Psoas muscle (tissue), 8 donors: ENCODE results near the gene GNAT2. TPM values are rescaled to one million over a fixed set of nuclear protein-coding genes. Genes with fewer than 3 reads are reported as not detected.

ENCODE experiments used
- ATAC-seq, 4 donors: fragments of 200-7000 bp; cut with Tn5 transposase; one replicate each; pipeline ENCODE4 v1.9.1; 2020; ENCODE audit warnings: moderate library complexity in 3 of 4, mild to moderate bottlenecking in 2 of 4
- DNase-seq, 2 donors: peaks; one replicate each; pipeline ENCODE4 v3.0.0-alpha.2; 2020
- H3K27ac ChIP-seq: fragments of 200-600 bp; one replicate; pipeline ENCODE4 v1.8.0; 2022
- H3K27me3 ChIP-seq, 3 donors: fragments of 200-600 bp in 1 of 3; one replicate each; pipeline versions ENCODE4 v1.6.1 to v1.8.0; 2013 to 2022; ENCODE audit warnings: low read length in 2 of 3, mild to moderate bottlenecking in 2 of 3, moderate library complexity in 1 of 3; ENCODE audit not compliant: insufficient read depth in 3 of 3
- H3K36me3 ChIP-seq, 2 donors: fragments of 200-600 bp in 1 of 2; one replicate each; pipeline versions ENCODE4 v1.6.1 to v1.8.0; 2013 to 2022; ENCODE audit warnings: low read depth in 1 of 2, mild to moderate bottlenecking in 1 of 2, moderate library complexity in 1 of 2; ENCODE audit not compliant: insufficient read depth in 1 of 2
- H3K4me1 ChIP-seq: fragments of 200-600 bp; one replicate; pipeline ENCODE4 v1.8.0; 2022
- H3K4me3 ChIP-seq: fragments of 200-600 bp; one replicate; pipeline ENCODE4 v1.8.0; 2022; ENCODE audit warnings: mild to moderate bottlenecking
- H3K9me3 ChIP-seq: fragments of 200-600 bp; one replicate; pipeline ENCODE4 v1.8.0; 2022
- WGBS, 3 donors: extraction: QIAGEN DNeasy Blood & Tissue Kit; methylation state at CpG; one replicate each; pipeline versions ENCODE4 v1.1.6 to v1.1.7; 2013; 5-methylcytosine and 5-hydroxymethylcytosine counted together
- intact Hi-C, 2 donors: fragments of 100-400 bp; cut with DNase I; formaldehyde crosslinking; loops; one replicate each; pipeline versions ENCODE4 v1.11.0 to v1.14.2; 2022
- polyA plus RNA-seq, 3 donors: library from polyadenylated mRNA; stranded (reverse); fragments of 200-250 nt; gene quantifications; one replicate each; pipeline ENCODE4 v1.2.3, GENCODE V29; 2013
- total RNA-seq, 4 donors: library from RNA; stranded (reverse); fragmentation: NEBNext Ultra II Directional in 2 of 4; extraction: Animal tissue kit (Norgen Biotek cat#: 25700) in 2 of 4; gene quantifications; one replicate each; pipeline versions ENCODE4 v1.2.1 to v1.2.4, GENCODE V29; 2021 to 2023
- TF ChIP-seq, protein P1 (sequence below): fragments of 200-600 bp; IDR thresholded peaks from one replicate; pipeline ENCODE4 v1.8.0; 2022; ENCODE audit warnings: antibody characterized with exemption
- donor health status: healthy with polysubstance abuse.
- donor health status: DM: no; HTN: no; CAD: no; lungs with moderate emphysema.
- donor health status: Bipolar disorder and iron deficiency.
- donor health status: healthy.
- donor health status: DM: yes; HTN: yes; CAD: no.
- donor health status: DM: no; HTN: no; CAD: no.
- donor health status: DM: no; HTN: no; CAD: no.
- donor health status: DM: yes; HTN: yes; CAD: no.

Gene GNAT2
- total and polyA plus RNA-seq, 7 donors = 0.07 to 0.16 TPM; not detected in 5

DNA sequence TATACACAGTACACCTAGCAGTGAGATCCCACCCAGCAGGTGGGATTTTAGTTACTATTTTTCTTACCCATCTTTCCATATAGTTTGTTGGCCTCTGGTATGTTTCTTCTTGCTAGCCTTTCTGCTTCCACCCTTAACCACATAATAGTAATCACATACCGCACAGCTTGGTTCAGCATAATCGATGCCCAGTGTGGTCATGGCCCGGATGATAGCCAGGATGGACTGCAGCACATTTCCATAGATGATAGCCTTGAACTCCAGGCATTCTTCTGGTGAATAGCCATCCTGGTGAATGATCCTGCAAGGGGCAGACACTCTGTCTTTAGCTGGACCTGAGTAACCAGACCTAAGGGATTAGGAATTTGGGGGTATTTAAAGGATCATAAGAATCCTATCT, 9.5 kb downstream of the GNAT2 start:
- ATAC-seq (no peak), DNase-seq (no peak)
- H3K4me1 ChIP-seq = no peaks in the 10 kb centered on the region
- intact Hi-C loops = no loop called here
- no peaks in the 10 kb centered on the region for H3K36me3 ChIP-seq
- H3K4me3 ChIP-seq = no peak overlapping the region
- H3K27me3 ChIP-seq = no peaks in the 10 kb centered on the region
- H3K27ac ChIP-seq = no peak overlapping the region
- 89 to 91% (median 90%) methylated on average over 3 of the region's 3 CpGs for WGBS, 3 donors
- TF ChIP-seq, protein P1, sequence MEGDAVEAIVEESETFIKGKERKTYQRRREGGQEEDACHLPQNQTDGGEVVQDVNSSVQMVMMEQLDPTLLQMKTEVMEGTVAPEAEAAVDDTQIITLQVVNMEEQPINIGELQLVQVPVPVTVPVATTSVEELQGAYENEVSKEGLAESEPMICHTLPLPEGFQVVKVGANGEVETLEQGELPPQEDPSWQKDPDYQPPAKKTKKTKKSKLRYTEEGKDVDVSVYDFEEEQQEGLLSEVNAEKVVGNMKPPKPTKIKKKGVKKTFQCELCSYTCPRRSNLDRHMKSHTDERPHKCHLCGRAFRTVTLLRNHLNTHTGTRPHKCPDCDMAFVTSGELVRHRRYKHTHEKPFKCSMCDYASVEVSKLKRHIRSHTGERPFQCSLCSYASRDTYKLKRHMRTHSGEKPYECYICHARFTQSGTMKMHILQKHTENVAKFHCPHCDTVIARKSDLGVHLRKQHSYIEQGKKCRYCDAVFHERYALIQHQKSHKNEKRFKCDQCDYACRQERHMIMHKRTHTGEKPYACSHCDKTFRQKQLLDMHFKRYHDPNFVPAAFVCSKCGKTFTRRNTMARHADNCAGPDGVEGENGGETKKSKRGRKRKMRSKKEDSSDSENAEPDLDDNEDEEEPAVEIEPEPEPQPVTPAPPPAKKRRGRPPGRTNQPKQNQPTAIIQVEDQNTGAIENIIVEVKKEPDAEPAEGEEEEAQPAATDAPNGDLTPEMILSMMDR = no peak
- H3K9me3 ChIP-seq = no peaks in the 10 kb centered on the region

DNA sequence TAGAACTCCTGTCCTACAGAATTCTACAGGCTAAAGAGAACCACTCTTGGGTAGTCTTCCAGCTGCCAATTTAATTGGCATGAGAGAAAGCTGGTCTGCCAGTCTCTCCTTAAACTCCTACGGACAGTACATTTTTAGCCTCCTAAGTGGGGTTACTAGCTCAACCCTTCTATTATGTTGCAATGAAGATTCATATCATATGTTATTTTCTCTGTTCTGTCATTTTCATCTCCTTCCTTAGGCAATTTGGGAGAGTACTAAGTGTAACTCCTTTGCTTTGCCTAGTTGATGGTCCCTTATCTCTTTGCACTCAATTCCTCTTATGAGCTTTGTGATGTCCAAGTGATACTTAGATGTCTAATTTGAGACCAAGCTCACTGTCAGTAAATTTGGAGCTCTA, 14.0 kb downstream of the GNAT2 start:
- no peak overlapping the region for H3K27ac ChIP-seq
- no peaks in the 10 kb centered on the region for H3K4me1 ChIP-seq
- H3K4me3 ChIP-seq = no peak overlapping the region
- H3K9me3 ChIP-seq = no peaks in the 10 kb centered on the region
- TF ChIP-seq, protein P1 = no peak
- H3K36me3 ChIP-seq = peaks cover 0 to 2% of the 10 kb centered on the region in 2 donors
- peaks cover 0 to 2% (median 0%) of the 10 kb centered on the region in 3 donors for H3K27me3 ChIP-seq
- intact Hi-C loops = no loop called here
- ATAC-seq = no peak
- no peak for DNase-seq
- 66 to 88% (median 79%) methylated on average over 1 of the region's 1 CpG for WGBS, 3 donors

DNA sequence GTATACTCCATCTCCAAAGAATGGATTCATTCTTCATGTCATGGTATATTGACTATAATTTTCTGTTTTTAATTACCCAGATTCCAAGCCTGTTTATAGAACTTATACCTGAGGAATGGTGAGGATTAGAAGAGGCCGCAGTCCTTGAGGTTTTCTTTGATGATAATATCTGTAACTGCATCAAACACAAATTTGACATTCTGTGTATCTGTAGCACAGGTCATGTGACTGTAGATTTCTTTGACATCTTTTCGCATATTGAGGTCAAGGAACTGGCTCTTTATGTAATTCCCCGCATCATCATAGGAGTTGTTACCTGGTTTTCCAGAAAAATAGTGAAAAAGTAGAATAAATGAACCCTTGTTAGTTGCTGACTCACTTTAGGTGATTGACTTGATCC, 16.2 kb downstream of the GNAT2 start:
- peaks cover 0 to 6% of the 10 kb centered on the region in 2 donors for H3K36me3 ChIP-seq
- ATAC-seq (no peak), DNase-seq (no peak)
- H3K27me3 ChIP-seq = peaks cover 0 to 2% (median 0%) of the 10 kb centered on the region in 3 donors
- no peaks in the 10 kb centered on the region for H3K9me3 ChIP-seq
- TF ChIP-seq, protein P1 = no peak
- WGBS, 3 donors = 97 to 99% (median 98%) methylated on average over 3 of the region's 3 CpGs
- H3K4me1 ChIP-seq = no peaks in the 10 kb centered on the region
- intact Hi-C loops = no loop called here
- no peak overlapping the region for H3K27ac ChIP-seq
- H3K4me3 ChIP-seq = no peak overlapping the region

DNA sequence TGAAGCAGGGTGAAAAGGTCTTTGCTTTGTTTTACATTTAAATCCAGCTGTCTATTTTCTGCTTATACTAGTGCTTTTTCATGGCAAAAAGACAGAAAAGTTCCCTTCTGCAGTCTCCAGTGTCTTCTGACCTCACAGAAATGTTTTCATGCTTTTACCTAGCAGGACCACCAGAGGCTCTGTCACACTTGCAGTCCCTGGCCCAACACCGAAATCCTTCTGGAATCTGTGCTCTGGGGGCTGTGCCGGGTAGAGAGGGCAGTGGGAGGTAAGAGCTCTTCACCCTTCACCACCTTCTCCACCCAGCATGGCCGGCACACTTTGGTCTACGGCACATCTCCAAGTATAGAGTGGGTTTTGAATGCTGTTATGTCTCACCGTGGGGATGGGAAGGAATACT, 20.8 kb downstream of the GNAT2 start:
- H3K27me3 ChIP-seq = peaks cover 0 to under 1% (median 0%) of the 10 kb centered on the region in 3 donors
- H3K27ac ChIP-seq = no peak overlapping the region
- 87 to 92% (median 88%) methylated on average over 5 of the region's 5 CpGs for WGBS, 3 donors
- no peaks in the 10 kb centered on the region for H3K4me1 ChIP-seq
- no peak for ATAC-seq
- intact Hi-C loops = loop anchor here in 1 of 2 donors (10.0 kb wide), 1 partner anchor 1276 kb away; the partner anchor contains the start of gene CD53
- no peak overlapping the region for H3K4me3 ChIP-seq
- peaks cover 0 to 29% of the 10 kb centered on the region in 2 donors for H3K36me3 ChIP-seq
- H3K9me3 ChIP-seq = no peaks in the 10 kb centered on the region
- no peak for DNase-seq
- TF ChIP-seq, protein P1 = no peak

DNA sequence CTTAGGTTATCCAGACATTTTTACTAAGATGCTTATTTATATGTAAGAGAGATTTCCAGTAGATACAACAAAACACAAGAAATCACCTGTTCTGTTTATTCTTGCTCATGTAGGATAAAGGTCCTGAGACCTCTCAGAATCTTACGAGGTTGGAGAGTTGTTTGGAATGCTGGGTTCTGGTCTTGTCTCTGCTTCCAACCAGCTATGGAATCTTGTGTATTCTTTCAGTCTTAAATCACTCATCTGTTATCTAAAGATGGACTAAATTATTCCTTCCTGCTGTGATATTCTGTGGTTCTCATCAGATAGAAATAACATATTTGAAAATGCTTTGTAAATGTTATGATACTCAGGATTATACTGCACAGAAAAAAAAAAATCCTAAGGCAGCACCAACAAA, 21.3 kb downstream of the GNAT2 start:
- TF ChIP-seq, protein P1 = no peak
- H3K36me3 ChIP-seq = peaks cover 0 to 32% of the 10 kb centered on the region in 2 donors

More for the DNA sequence above, 21.3 kb downstream of the GNAT2 start:
- no peak overlapping the region for H3K27ac ChIP-seq
- DNase-seq (no peak), ATAC-seq (no peak)
- no peaks in the 10 kb centered on the region for H3K27me3 ChIP-seq
- no peak overlapping the region for H3K4me3 ChIP-seq
- 82 to 92% (median 85%) methylated on average over 1 of the region's 1 CpG for WGBS, 3 donors
- no peaks in the 10 kb centered on the region for H3K4me1 ChIP-seq
- H3K9me3 ChIP-seq = no peaks in the 10 kb centered on the region
- intact Hi-C loops = loop anchor here in 1 of 2 donors (10.0 kb wide), 1 partner anchor 1277 kb away; the partner anchor contains the start of gene CD53
